GM12878 (cell line): ENCODE data around the gene ACTL7A.

ENCODE experiments used
- ATF2 ChIP-seq: IDR thresholded peaks from 2 replicates; pipeline ENCODE4 v1.6.1; 2012; ENCODE audit warnings: low read length, inconsistent platforms
- ATF7 ChIP-seq: fragments of 450-650 bp; IDR thresholded peaks from 2 replicates; pipeline ENCODE4 v1.6.1; 2016; ENCODE audit warnings: low read depth, mild to moderate bottlenecking
- GABPA ChIP-seq: IDR thresholded peaks from 2 replicates; pipeline ENCODE4 v1.6.1; 2014; ENCODE audit warnings: antibody characterized with exemption, low read depth, mild to moderate bottlenecking, inconsistent platforms
- MAX ChIP-seq: IDR thresholded peaks from 2 replicates; pipeline ENCODE4 v1.6.1; 2012; ENCODE audit warnings: low read depth, low read length, improper control_type of control experiment
- NBN ChIP-seq: fragments of 450-650 bp; IDR thresholded peaks from 2 replicates; pipeline ENCODE4 v1.6.1; 2016
- NFYB ChIP-seq: IDR thresholded peaks from 2 replicates; pipeline ENCODE4 v1.6.1; 2011; ENCODE audit warnings: low read depth, mild to moderate bottlenecking, low read length, improper control_type of control experiment, moderate library complexity; ENCODE audit not compliant: insufficient read depth
- POLR2A ChIP-seq: IDR thresholded peaks from 2 replicates; pipeline ENCODE4 v1.6.1; 2011; ENCODE audit warnings: low read depth, mild to moderate bottlenecking, low read length
- USF2 ChIP-seq: IDR thresholded peaks from 2 replicates; pipeline ENCODE4 v1.6.1; 2011; ENCODE audit warnings: low read depth, low read length, improper control_type of control experiment, borderline replicate concordance
- TF ChIP-seq, protein P1 (sequence below), 3 experiments: IDR thresholded peaks in 2 of 3; conservative IDR thresholded peaks in 1 of 3; 2 replicates each; pipeline ENCODE4 v1.5.1; 2011; ENCODE audit warnings: low read depth in 3 of 3, low read length in 3 of 3, mild to moderate bottlenecking in 3 of 3, control low read depth in 2 of 3, moderate library complexity in 2 of 3, inconsistent platforms in 1 of 3, mixed read lengths in 1 of 3; ENCODE audit not compliant: control insufficient read depth in 2 of 3, insufficient read depth in 1 of 3; ENCODE audit errors: extremely low read depth in 1 of 3
- TF ChIP-seq, protein P2 (sequence below): IDR thresholded peaks from 2 replicates; pipeline ENCODE4 v1.6.1; 2012; ENCODE audit warnings: mild to moderate bottlenecking, low read depth, low read length
- TF ChIP-seq, protein P3 (sequence below): IDR thresholded peaks from 2 replicates; pipeline ENCODE4 v1.6.1; 2011; ENCODE audit warnings: mild to moderate bottlenecking, low read depth, low read length, moderate library complexity; ENCODE audit not compliant: insufficient replicate concordance

DNA sequence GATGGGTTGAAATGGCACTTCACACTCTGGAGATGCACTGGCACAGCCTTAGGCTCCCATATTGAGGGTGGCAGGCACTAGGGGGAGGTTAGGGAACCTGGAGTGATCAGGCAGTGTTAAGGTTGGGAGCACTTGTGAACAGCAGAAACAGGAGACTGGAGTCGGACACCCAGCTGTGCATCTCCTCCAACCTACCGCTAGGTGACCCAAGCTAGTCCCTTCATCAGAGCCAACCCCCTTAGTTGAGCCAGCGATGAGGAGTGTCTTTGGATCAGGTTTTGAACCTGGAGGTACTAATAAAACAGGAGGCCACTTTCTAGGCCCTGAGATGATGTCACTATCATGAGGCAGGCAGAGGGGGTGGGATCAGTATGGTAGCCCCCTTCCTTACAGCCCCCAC lies 8.0 kb upstream of the ACTL7A start:
- TF ChIP-seq, protein P1, sequence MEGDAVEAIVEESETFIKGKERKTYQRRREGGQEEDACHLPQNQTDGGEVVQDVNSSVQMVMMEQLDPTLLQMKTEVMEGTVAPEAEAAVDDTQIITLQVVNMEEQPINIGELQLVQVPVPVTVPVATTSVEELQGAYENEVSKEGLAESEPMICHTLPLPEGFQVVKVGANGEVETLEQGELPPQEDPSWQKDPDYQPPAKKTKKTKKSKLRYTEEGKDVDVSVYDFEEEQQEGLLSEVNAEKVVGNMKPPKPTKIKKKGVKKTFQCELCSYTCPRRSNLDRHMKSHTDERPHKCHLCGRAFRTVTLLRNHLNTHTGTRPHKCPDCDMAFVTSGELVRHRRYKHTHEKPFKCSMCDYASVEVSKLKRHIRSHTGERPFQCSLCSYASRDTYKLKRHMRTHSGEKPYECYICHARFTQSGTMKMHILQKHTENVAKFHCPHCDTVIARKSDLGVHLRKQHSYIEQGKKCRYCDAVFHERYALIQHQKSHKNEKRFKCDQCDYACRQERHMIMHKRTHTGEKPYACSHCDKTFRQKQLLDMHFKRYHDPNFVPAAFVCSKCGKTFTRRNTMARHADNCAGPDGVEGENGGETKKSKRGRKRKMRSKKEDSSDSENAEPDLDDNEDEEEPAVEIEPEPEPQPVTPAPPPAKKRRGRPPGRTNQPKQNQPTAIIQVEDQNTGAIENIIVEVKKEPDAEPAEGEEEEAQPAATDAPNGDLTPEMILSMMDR (IDR thresholded peaks at IDR 0.05 in 2 of 3, conservative IDR thresholded peaks at IDR 0.05 in 1 of 3; ENCODE audit: control insufficient read depth in 2 of 3, extremely low read depth in 1 of 3, insufficient read depth in 1 of 3, low read depth in 3 of 3, low read length in 3 of 3) = 0 out of 6 replicates have a peak, but pooled peaks of 1 of the 3 experiments have one; percentile 8
- TF ChIP-seq USF2 (no peak), POLR2A (no peak), MAX (no peak), NFYB (no peak), ATF2 (no peak), ATF7 (no peak), NBN (no peak), GABPA (no peak)
- TF ChIP-seq, protein P2, sequence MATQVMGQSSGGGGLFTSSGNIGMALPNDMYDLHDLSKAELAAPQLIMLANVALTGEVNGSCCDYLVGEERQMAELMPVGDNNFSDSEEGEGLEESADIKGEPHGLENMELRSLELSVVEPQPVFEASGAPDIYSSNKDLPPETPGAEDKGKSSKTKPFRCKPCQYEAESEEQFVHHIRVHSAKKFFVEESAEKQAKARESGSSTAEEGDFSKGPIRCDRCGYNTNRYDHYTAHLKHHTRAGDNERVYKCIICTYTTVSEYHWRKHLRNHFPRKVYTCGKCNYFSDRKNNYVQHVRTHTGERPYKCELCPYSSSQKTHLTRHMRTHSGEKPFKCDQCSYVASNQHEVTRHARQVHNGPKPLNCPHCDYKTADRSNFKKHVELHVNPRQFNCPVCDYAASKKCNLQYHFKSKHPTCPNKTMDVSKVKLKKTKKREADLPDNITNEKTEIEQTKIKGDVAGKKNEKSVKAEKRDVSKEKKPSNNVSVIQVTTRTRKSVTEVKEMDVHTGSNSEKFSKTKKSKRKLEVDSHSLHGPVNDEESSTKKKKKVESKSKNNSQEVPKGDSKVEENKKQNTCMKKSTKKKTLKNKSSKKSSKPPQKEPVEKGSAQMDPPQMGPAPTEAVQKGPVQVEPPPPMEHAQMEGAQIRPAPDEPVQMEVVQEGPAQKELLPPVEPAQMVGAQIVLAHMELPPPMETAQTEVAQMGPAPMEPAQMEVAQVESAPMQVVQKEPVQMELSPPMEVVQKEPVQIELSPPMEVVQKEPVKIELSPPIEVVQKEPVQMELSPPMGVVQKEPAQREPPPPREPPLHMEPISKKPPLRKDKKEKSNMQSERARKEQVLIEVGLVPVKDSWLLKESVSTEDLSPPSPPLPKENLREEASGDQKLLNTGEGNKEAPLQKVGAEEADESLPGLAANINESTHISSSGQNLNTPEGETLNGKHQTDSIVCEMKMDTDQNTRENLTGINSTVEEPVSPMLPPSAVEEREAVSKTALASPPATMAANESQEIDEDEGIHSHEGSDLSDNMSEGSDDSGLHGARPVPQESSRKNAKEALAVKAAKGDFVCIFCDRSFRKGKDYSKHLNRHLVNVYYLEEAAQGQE = no peak
- TF ChIP-seq, protein P3, sequence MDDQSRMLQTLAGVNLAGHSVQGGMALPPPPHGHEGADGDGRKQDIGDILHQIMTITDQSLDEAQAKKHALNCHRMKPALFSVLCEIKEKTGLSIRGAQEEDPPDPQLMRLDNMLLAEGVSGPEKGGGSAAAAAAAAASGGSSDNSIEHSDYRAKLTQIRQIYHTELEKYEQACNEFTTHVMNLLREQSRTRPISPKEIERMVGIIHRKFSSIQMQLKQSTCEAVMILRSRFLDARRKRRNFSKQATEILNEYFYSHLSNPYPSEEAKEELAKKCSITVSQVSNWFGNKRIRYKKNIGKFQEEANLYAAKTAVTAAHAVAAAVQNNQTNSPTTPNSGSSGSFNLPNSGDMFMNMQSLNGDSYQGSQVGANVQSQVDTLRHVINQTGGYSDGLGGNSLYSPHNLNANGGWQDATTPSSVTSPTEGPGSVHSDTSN = no peak
